CD1c-positive myeloid dendritic cell (primary cell): Measurements from ENCODE around the gene C18orf54.
"Not testable (repeated sequence)": the region's sequence is repeated elsewhere in the genome, so short reads cannot be mapped to it uniquely, and the experiment has no call there.

Source experiments
- DNase-seq: peaks from one replicate; pipeline ENCODE4 v3.0.0-alpha.2; 2016; ENCODE audit errors: extremely low spot score

The C18orf54 gene

GRCh38 chr18:54357660-54358494 is at the start of gene C18orf54, which contains the start of gene STARD6:
TSS of gene C18orf54 (plus strand) at chr18:54357906. CDS start at chr18:54360573, 2,667 bp downstream.
TSS of gene STARD6 (minus strand) at chr18:54357858. CDS start at chr18:54354573, 3,285 bp downstream.
- peak; percentile 96 for DNase-seq

DNA sequence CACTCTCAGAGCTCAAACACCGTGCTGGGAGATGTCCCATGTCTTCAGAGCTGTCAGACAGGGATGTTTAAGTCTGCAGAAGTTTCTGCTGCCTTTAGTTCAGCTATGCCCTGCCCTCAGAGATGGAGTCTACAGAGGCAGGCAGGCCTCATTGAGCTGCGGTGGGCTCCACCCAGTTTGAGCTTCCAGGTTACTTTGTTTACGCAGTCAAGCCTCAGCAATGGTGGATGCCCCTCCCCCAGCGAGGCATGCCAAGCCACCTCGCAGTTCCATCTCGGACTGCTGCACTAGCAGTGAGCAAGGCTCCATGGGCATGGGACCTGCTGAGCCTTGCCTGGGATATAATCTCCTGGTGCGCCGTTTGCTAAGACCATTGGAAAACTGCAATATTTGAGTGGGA is 48.1 kb upstream of the C18orf54 start:
- DNase-seq = not testable (repeated sequence)

GRCh38 chr18:54316071-54316820 is 41.5 kb upstream of the C18orf54 start:
- no peak for DNase-seq

GRCh38 chr18:54323561-54323960 is 34.1 kb upstream of the C18orf54 start:
- DNase-seq = no peak

DNA sequence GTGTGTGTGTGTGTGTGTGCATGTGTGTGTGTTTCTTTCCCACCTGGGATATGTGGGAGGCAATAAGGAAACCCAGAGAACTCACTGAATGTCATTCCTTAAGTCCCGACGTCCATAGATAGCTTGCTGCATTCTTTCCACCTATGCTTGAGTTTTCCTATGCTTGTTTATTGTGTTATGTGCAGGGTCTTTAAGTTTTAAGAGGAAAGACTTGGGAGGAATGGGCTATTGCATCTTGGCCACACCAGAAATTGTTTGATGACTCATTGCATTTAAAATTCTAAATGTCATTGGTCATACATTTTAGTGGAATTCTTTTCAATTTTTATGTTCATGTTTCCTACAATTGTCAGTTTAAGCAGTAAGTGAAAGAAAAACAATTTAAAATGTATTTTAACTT is 33.7 kb upstream of the C18orf54 start:
- DNase-seq = no peak

- no peak for DNase-seq
Observed at GRCh38 chr18:54327818-54328217, 29.9 kb upstream of the C18orf54 start.

DNA sequence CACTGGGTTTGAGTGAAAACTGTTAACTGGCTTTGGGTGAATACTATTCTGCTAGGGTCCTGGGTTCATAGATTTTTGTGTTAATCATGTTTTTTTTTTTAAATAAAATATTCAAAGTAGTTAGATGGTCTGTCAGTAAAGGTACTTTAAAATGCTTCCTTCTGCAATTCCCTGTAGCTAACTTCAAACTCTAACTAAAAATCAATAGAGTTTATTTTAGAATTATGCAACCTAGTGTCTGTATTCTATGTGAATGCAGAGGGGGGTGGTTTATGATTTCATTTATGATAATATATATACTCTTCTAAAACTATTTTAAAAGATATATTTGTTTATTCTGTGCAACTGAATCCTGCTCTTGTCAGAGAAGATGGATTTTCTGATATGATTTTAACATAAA is 27.9 kb upstream of the C18orf54 start:
- no peak for DNase-seq

GRCh38 chr18:54330768-54331548 is 26.7 kb upstream of the C18orf54 start:
- no peak for DNase-seq

- no peak for DNase-seq
Observed at GRCh38 chr18:54335638-54336173, 22.0 kb upstream of the C18orf54 start.

- DNase-seq = no peak
Observed at GRCh38 chr18:54338230-54338629, 19.5 kb upstream of the C18orf54 start.

DNA sequence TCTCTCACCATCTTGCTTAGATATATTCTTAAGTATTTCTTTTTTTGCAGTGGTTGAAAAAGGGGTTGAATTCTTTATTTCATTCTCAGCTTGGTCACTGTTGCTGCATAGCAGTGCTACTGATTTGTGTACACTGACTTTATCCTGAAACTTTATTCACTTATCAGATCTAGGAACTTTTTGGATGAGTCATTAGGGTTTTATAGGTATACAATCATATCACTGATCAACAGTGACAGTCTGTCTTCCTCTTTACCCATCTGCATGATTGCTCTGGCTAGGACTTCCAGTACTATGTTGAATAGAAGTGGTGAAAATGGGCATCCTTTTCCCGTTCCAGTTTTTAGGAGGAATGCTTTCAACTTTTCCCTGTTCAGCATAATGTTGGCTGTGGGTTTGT is 6.5 kb upstream of the C18orf54 start:
- no peak for DNase-seq

DNA sequence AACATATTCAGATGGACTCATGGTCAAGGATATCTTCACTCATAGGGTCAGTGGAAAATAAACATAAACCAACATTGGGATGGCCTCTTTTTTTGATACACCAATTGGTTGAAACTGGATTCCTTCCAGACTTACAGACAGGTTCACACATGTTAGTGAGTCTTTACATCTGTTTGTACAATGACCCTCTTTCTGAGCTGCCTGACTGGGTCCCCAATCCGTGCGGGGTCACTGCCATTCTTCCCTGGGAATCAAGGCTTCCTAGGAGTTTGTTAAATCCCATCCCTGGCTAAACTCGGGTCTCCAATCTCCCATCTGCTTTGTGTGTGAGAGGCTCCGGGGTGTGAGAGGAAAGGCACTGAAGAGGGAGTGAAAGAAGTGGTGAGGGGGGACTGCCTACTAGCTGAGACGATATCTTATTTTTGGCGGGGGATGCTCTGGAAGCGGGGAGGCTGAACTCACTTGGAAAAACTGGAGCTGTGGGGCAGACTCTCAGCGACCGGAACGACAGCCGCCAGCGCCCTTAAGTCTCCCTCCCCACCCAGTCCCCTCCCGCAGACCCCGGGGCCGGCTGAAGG is 535 bp upstream of the C18orf54 start:
- no peak for DNase-seq

- DNase-seq = peak; percentile 27
Observed at GRCh38 chr18:54358495-54359040, 862 bp downstream of the C18orf54 start.

GRCh38 chr18:54359233-54359632 is 1.5 kb downstream of the C18orf54 start:
- DNase-seq = no peak

DNA sequence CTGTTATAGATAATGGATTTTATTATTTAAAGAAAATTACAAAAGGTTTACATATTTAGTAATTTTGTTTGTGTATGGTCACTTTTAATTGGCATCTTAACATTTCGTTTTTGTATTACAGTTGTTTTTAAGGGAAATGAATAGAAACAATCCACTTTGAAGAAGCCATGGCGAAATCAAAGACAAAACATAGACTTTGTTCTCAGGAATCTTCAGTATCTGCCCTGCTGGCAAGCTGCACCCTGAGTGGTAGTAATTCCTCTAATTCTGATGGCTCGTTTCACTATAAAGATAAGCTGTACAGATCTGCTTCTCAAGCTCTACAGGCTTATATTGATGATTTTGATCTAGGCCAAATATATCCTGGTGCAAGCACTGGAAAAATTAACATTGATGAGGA is 2.7 kb downstream of the C18orf54 start:
- DNase-seq = no peak

DNA sequence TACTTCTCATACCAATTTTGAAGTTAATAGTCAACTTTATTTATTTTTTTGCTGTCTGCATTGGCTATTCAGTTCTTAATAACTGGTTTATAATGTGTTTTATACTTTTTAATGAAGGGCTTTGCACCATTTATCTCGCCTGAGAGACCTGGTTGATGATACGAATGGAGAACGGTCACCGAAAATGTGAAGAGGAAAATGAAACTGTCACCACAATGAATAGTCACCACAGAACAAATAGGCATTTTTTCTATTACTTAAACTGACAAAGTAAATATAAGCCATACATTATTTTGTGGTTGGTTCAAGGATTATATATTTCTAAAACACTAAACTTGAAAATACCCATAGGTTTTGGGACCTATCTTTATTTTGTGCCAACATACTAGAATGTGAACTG is 20.4 kb downstream of the C18orf54 start:
- DNase-seq = no peak

GRCh38 chr18:54381640-54382039 is 23.9 kb downstream of the C18orf54 start:
- no peak for DNase-seq

DNA sequence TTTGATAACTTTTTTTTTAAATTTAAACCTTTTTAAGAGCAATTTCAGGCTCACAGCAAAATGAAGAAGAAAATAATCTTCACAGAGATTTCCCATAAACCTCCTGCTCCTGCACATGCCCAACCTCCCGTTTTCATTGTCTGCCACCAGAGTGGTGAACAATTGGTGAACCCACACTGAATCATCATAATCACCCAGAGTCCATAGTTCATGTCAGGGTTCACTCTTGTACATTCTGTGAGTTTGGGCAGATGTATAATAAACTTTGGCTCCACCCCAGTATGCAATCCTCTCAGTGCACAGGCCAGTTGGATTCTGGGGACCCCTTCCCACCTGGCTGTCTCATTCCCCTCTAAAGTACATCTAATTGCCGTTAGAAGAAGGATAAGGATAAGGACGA is 24.4 kb downstream of the C18orf54 start:
- DNase-seq = no peak

DNA sequence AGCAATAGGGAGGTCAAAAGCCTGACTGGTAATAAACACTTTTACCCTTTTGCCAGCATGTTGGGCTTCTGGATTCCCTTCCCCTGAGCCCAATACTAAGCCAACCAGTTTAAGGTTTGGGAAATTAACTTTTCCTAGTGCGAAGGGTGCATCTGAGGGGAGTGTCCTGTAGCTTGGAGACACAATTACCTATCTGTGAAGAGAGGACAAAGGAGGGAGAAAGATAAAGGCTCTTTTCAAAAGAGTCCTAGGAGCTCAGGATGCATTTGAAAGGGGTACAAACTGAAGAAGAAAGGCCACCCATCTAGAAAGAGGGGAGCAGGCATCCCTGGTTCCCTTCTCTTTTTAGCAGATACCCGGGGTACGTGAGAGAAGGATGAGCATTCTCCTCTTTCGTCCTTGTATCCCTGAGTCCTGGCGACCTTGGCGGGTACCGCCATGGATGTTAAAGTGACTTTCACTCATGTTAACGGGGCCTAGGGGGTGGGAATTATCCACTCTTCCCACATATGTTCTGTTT is 25.1 kb downstream of the C18orf54 start:
- no peak for DNase-seq

GRCh38 chr18:54386043-54386442 is 28.3 kb downstream of the C18orf54 start:
- no peak for DNase-seq
